Panc1 (cell line): ENCODE results near the gene ERCC6L. TPM values are rescaled to one million over a fixed set of nuclear protein-coding genes. Genes with fewer than 3 reads are reported as not detected.

Source experiments
- ATAC-seq: fragments of 200-7000 bp; cut with Tn5 transposase; 2 replicates; pipeline ENCODE4 v1.9.1; 2020; ENCODE audit warnings: mild to moderate bottlenecking, moderate library complexity
- BruUV-seq: library from RNA; stranded (reverse); fragments of 400-500 nt; replicated peaks from 2 replicates; lab custom pipeline; 2021; lab: Mats Ljungman, UMichigan
- CTCF ChIA-PET: fragments of 300-600 bp; sonication (Branson Sonifier 250); formaldehyde crosslinking; loops from one replicate; lab custom pipeline; 2022; ENCODE audit warnings: antibody characterized with exemption; lab: Charles Lee
- POLR2A ChIA-PET: fragments of 300-600 bp; sonication (Branson Sonifier 250); formaldehyde crosslinking; loops from one replicate; lab custom pipeline; 2022; ENCODE audit warnings: antibody characterized with exemption; lab: Charles Lee
- DNase-seq: peaks from one replicate; pipeline ENCODE4 v3.0.0-alpha.2; 2010; ENCODE audit warnings: low read depth, low spot score
- H3K27ac ChIP-seq: 2 replicates; pipeline ENCODE4 v1.5.1; 2011; ENCODE audit warnings: mild to moderate bottlenecking, low read length, inconsistent platforms
- H3K27me3 ChIP-seq: fragments of 200-500 bp; sonication (Bioruptor generic); 2 replicates; pipeline ENCODE4 v1.6.0; 2014; ENCODE audit warnings: low read length, inconsistent platforms; ENCODE audit not compliant: control insufficient read depth, insufficient read depth
- H3K36me3 ChIP-seq: fragments of 200-500 bp; sonication (Bioruptor generic); 2 replicates; pipeline ENCODE4 v1.5.1; 2014; ENCODE audit warnings: inconsistent platforms, mild to moderate bottlenecking, low read length, moderate library complexity; ENCODE audit not compliant: control insufficient read depth, insufficient read depth
- H3K4me1 ChIP-seq: 2 replicates; pipeline ENCODE4 v1.5.1; 2011; ENCODE audit warnings: inconsistent platforms, mild to moderate bottlenecking, low read length, moderate library complexity; ENCODE audit not compliant: control insufficient read depth, insufficient read depth
- H3K4me3 ChIP-seq, 2 experiments: 2 replicates each; pipeline ENCODE4 v1.5.1; 2011 to 2012; ENCODE audit warnings: low read depth in 2 of 2, low read length in 2 of 2, mild to moderate bottlenecking in 2 of 2, inconsistent platforms in 1 of 2, moderate library complexity in 1 of 2
- H3K9me3 ChIP-seq: fragments of 200-500 bp; sonication (Bioruptor generic); 2 replicates; pipeline ENCODE4 v1.5.1; 2014; ENCODE audit warnings: low read depth, mild to moderate bottlenecking, inconsistent platforms, low read length, moderate library complexity; ENCODE audit not compliant: control insufficient read depth, insufficient read depth
- POLR2AphosphoS5 ChIP-seq: IDR thresholded peaks from 2 replicates; pipeline ENCODE4 v1.6.1; 2012; ENCODE audit warnings: mild to moderate bottlenecking, low read depth, low read length, moderate library complexity
- REST ChIP-seq, 2 experiments: IDR thresholded peaks; 2 replicates each; pipeline ENCODE4 v1.6.1; 2011 to 2012; ENCODE audit warnings: low read depth in 2 of 2, control low read depth in 1 of 2, low read length in 1 of 2, mild to moderate bottlenecking in 1 of 2, moderate library complexity in 1 of 2; ENCODE audit not compliant: insufficient read depth in 1 of 2
- SIN3A ChIP-seq: IDR thresholded peaks from 2 replicates; pipeline ENCODE4 v1.6.1; 2012; ENCODE audit warnings: low read depth, mild to moderate bottlenecking, low read length, moderate library complexity, borderline replicate concordance; ENCODE audit not compliant: insufficient read depth
- TCF7L2 ChIP-seq: IDR thresholded peaks from 2 replicates; pipeline ENCODE4 v1.6.1; 2011; ENCODE audit warnings: mild to moderate bottlenecking, low read depth, low read length, inconsistent platforms
- in situ Hi-C: cut with HindIII; loops from 2 replicates; pipeline ENCODE4 v1.10.0; 2016; ENCODE audit warnings: low sequenced_read_pairs, low pct_unique_long_range_greater_than_20kb
- intact Hi-C: fragments of 100-400 bp; cut with micrococcal nuclease; formaldehyde crosslinking; loops from one replicate; pipeline ENCODE4 v1.10.0; 2022; ENCODE audit not compliant: unreplicated experiment
- total RNA-seq: library from RNA; stranded (reverse); gene quantifications from one replicate; pipeline ENCODE4 v1.2.1, GENCODE V29; 2021; ENCODE audit not compliant: unreplicated experiment
- TF ChIP-seq, protein P1 (sequence below): fragments of 450-650 bp; IDR thresholded peaks from 2 replicates; pipeline ENCODE4 v1.5.1; 2017; ENCODE audit warnings: mild to moderate bottlenecking

Gene ERCC6L
- total RNA-seq, 1 experiment from 2014 or later: 17.3 TPM

DNA sequence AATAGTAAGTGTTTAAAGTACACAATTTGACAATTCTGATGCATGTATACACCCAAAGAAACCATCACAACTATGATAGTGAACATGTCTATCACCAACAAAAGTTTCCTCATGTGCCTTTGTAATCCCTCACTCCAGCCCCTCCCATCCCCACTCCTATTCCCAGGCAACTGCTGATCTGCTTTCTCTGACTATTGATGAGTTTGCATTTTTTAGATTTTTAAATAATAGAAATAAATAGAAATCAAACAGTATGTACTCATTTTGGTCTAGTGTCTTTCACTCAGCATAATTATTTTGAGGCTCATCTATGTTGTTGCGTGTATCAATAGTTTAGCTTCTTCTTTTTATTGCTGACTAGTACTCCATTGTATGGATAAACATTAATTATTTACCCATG lies 43.5 kb upstream of the ERCC6L start:
- no TSS peak for BruUV-seq
- in situ Hi-C loops: no loop called here
- Histone ChIP-seq H3K4me3 (no peak overlapping the region), H3K27ac (no peak overlapping the region), H3K27me3 (no peaks in the 10 kb centered on the region), H3K4me1 (no peaks in the 10 kb centered on the region), H3K9me3 (no peaks in the 10 kb centered on the region), H3K36me3 (no peaks in the 10 kb centered on the region)
- POLR2A ChIA-PET: no interaction called here
- TF ChIP-seq TCF7L2: no peak
- TF ChIP-seq, protein P1, sequence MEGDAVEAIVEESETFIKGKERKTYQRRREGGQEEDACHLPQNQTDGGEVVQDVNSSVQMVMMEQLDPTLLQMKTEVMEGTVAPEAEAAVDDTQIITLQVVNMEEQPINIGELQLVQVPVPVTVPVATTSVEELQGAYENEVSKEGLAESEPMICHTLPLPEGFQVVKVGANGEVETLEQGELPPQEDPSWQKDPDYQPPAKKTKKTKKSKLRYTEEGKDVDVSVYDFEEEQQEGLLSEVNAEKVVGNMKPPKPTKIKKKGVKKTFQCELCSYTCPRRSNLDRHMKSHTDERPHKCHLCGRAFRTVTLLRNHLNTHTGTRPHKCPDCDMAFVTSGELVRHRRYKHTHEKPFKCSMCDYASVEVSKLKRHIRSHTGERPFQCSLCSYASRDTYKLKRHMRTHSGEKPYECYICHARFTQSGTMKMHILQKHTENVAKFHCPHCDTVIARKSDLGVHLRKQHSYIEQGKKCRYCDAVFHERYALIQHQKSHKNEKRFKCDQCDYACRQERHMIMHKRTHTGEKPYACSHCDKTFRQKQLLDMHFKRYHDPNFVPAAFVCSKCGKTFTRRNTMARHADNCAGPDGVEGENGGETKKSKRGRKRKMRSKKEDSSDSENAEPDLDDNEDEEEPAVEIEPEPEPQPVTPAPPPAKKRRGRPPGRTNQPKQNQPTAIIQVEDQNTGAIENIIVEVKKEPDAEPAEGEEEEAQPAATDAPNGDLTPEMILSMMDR: no peak
- no peak for TF ChIP-seq POLR2AphosphoS5
- no peak for TF ChIP-seq REST (IDR thresholded peaks at IDR 0.05; ENCODE audit: insufficient read depth in 1 of 2, low read depth in 2 of 2, low read length in 1 of 2)
- TF ChIP-seq SIN3A: no peak
- intact Hi-C loops: no loop called here
- CTCF ChIA-PET: no interaction called here
- ATAC-seq (no peak), DNase-seq (no peak)

GRCh38 chrX:72280321-72280845 lies 41.6 kb upstream of the ERCC6L start:
- Histone ChIP-seq H3K4me1 (no peaks in the 10 kb centered on the region), H3K4me3 (no peak overlapping the region), H3K27ac (no peak overlapping the region), H3K27me3 (no peaks in the 10 kb centered on the region), H3K36me3 (peaks cover 10% of the 10 kb centered on the region), H3K9me3 (no peaks in the 10 kb centered on the region)
- ATAC-seq (no peak), DNase-seq (no peak)
- no TSS peak for BruUV-seq
- in situ Hi-C loops: no loop called here
- ChIA-PET POLR2A (no interaction called here), CTCF (no interaction called here)
- TF ChIP-seq POLR2AphosphoS5 (no peak), SIN3A (no peak), REST (IDR thresholded peaks at IDR 0.05; ENCODE audit: insufficient read depth in 1 of 2, low read depth in 2 of 2, low read length in 1 of 2) (no peak), TCF7L2 (no peak)
- TF ChIP-seq, protein P1: no peak
- intact Hi-C loops: no loop called here
